Vagina (tissue), 2 donors: ENCODE data around the gene SKOR1. TPM values are rescaled to one million over a fixed set of nuclear protein-coding genes. Genes with fewer than 3 reads are reported as not detected.

ENCODE experiments used
- DNase-seq, 2 donors: peaks; one replicate each; pipeline ENCODE4 v3.0.0-alpha.2; 2017; ENCODE audit errors: extremely low spot score in 2 of 2
- H3K27ac ChIP-seq: fragments of 200-600 bp; sonication (generic); one replicate; pipeline ENCODE4 v1.5.1; 2019
- H3K27me3 ChIP-seq: fragments of 200-600 bp; sonication (generic); one replicate; pipeline ENCODE4 v1.5.1; 2019
- H3K36me3 ChIP-seq, 2 donors: fragments of 200-600 bp; sonication (generic); one replicate each; pipeline ENCODE4 v1.5.1; 2017 to 2019
- H3K4me1 ChIP-seq: fragments of 200-600 bp; sonication (generic); one replicate; pipeline ENCODE4 v1.5.1; 2019
- H3K4me3 ChIP-seq, 2 donors: fragments of 200-600 bp; sonication (generic); 1 replicate in 1 of 2; 2 replicates in 1 of 2; pipeline ENCODE4 v1.5.1; 2016 to 2019
- H3K9me3 ChIP-seq: fragments of 200-600 bp; sonication (generic); one replicate; pipeline ENCODE4 v1.5.1; 2019
- POLR2A ChIP-seq, 2 donors: fragments of 450-650 bp; IDR thresholded peaks; one replicate each; pipeline ENCODE4 v1.6.1; 2017; ENCODE audit warnings: antibody characterized with exemption in 2 of 2, mild to moderate bottlenecking in 2 of 2, moderate library complexity in 2 of 2
- POLR2AphosphoS5 ChIP-seq, 2 donors: sonication (generic); formaldehyde crosslinking; IDR thresholded peaks; one replicate each; pipeline ENCODE4 v1.9.0; 2017; ENCODE audit warnings: antibody characterized with exemption in 2 of 2, mild to moderate bottlenecking in 2 of 2, low read depth in 1 of 2; ENCODE audit not compliant: insufficient read depth in 1 of 2
- intact Hi-C: fragments of 100-400 bp; cut with DNase I; formaldehyde crosslinking; loops from one replicate; pipeline ENCODE4 v1.15.1; 2023
- total RNA-seq: library from RNA; depleted of rRNA; stranded (reverse); fragments of >200 nt; gene quantifications from one replicate; pipeline ENCODE4 v1.2.3, GENCODE V29; 2016
- TF ChIP-seq, protein P1 (sequence below), 3 experiments: fragments of 450-650 bp in 2 of 3; fragments of 200-600 bp in 1 of 3; sonication (generic) in 1 of 3; IDR thresholded peaks; one replicate each; pipeline ENCODE4 v1.5.1; 2017 to 2019; ENCODE audit warnings: antibody characterized with exemption in 3 of 3, mild to moderate bottlenecking in 2 of 3, moderate library complexity in 2 of 3

Gene SKOR1
- total RNA-seq, 1 donor from 2014 or later, result 0.25 TPM

DNA sequence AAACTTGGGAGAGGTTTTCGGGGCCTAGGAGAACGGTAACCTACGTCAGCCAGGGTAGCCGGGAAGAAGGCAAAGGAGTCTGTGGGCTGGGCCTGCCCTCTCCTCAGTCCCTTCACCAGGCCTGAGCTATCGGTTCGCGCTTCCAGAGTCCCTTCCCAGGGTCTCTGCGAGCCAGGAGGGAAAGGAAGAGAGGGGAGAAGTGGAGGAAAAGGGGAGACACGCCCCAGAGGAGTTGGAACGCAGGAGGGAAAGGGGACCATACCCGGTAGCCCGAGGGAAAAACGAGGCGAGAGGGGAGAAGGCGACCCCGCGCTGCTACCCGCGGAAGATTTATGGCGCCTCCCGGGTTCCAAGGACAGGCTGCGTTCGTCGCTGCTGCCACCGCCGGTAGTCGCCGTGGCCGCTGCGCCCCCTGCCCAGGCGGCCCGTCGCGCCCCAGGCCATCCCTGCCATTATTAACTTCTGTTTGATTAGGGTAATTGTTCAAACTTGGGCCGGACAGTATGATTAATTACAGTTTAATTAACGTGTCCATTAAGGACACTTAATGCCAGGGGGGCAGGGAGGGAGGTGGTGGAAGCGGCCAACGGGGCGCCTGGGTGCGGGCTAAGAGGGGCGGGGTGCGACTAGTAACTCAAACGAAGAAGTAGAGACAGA, 3.4 kb upstream of the SKOR1 start:
- Histone ChIP-seq H3K27ac (no peak overlapping the region), H3K9me3 (no peaks in the 10 kb centered on the region), H3K27me3 (peaks cover 40% of the 10 kb centered on the region), H3K36me3 (no peaks in the 10 kb centered on the region), H3K4me3 (no peak overlapping the region), H3K4me1 (peaks cover 42% of the 10 kb centered on the region)
- TF ChIP-seq POLR2A (IDR thresholded peaks at IDR 0.05) (no peak), POLR2AphosphoS5 (IDR thresholded peaks at IDR 0.05; ENCODE audit: insufficient read depth in 1 of 2, low read depth in 1 of 2) (no peak)
- TF ChIP-seq, protein P1, sequence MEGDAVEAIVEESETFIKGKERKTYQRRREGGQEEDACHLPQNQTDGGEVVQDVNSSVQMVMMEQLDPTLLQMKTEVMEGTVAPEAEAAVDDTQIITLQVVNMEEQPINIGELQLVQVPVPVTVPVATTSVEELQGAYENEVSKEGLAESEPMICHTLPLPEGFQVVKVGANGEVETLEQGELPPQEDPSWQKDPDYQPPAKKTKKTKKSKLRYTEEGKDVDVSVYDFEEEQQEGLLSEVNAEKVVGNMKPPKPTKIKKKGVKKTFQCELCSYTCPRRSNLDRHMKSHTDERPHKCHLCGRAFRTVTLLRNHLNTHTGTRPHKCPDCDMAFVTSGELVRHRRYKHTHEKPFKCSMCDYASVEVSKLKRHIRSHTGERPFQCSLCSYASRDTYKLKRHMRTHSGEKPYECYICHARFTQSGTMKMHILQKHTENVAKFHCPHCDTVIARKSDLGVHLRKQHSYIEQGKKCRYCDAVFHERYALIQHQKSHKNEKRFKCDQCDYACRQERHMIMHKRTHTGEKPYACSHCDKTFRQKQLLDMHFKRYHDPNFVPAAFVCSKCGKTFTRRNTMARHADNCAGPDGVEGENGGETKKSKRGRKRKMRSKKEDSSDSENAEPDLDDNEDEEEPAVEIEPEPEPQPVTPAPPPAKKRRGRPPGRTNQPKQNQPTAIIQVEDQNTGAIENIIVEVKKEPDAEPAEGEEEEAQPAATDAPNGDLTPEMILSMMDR (IDR thresholded peaks at IDR 0.05), result no peak
- no peak for DNase-seq
- intact Hi-C loops, result no loop called here

DNA sequence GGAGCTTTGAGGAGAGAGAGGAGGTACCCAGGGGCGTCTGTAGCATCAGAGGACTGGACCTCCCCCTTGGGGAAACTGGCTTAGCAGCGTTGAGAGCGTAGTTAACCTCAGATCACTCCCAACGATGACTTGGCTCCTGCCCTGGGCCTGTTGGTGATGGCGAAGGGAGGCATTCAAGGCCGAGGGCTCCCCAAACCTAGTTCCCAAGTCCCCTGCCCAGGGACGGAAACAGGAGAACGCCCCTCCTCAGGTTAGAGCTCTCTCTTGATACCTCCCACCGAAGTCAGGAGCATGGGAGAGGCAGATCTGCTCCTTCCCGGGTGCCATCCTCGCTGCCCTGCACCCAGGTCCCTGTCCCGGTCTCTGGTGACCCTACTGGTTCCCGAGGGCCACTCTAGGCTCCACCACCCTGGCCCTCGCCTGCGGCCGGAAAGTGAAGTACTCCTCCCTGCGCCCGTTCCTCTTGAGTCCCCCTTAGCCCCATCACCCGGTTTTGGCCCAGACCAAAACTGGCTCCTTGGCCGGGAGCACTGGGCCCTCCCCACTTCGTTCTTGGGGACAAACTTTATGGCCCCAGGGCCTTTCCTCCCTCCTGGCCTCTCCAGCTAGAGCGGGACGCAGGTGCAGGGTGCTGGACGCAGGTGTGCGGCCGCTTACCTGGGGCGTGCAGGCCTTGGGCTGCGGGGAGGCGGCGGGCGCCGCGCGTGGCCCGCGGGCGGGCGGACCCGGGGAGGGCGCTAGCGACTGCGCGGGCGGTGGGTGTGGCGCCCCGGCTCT, 2.6 kb upstream of the SKOR1 start:
- TF ChIP-seq POLR2A (IDR thresholded peaks at IDR 0.05) (no peak), POLR2AphosphoS5 (IDR thresholded peaks at IDR 0.05; ENCODE audit: insufficient read depth in 1 of 2, low read depth in 1 of 2) (no peak)
- TF ChIP-seq, protein P1 (IDR thresholded peaks at IDR 0.05), result no peak
- H3K4me3 ChIP-seq, result no peak overlapping the region
- no peaks in the 10 kb centered on the region for H3K36me3 ChIP-seq
- H3K9me3 ChIP-seq, result no peaks in the 10 kb centered on the region
- intact Hi-C loops, result no loop called here
- H3K27me3 ChIP-seq, result peaks cover 47% of the 10 kb centered on the region
- H3K4me1 ChIP-seq, result peaks cover 48% of the 10 kb centered on the region
- no peak overlapping the region for H3K27ac ChIP-seq
- DNase-seq, result no peak

DNA sequence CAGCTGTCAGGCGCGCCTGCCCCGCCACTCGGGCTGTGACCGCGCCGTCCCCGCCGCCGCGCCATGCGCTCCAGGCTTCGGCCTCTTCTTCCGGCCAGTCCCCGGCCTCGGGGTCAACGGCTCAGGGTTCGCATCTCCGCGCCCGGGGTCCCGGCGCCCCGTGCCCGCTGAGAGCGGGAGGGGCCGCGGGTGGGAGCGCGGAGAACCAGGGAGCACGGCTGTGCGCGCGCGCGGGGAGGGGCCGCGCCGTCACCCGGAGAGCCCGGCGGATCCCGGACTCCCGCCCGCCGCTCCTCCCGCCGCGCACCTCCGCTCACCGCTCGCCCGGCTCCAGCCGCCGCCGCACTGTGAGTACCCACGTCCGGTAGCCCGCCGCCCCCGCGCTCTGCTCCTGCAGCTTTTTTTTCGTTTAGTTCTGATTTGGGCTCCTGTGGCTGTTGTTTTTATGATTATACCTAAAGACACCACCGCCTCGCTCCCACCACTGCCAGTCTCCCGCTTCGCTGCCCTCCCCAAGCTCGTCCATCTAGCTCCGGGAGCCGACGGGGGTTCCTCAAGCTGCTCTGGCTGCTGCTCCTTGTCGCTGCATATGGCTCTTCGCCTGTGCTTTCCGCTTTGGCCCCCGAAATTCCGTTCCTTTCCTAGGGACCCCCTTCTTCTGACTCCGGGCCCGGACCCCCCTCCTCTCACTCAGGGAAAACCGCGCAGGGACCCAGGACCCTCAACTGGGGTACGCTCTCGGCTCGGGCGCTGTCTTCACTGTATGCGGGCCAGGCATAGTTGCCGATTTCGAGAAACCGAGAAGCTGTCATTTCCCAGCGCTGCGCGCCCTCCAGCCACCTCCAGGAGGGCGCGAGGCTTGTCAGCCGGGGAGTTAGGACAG, 1.8 kb upstream of the SKOR1 start:
- Histone ChIP-seq H3K4me1 (peaks cover 56% of the 10 kb centered on the region), H3K4me3 (no peak overlapping the region), H3K27me3 (peaks cover 55% of the 10 kb centered on the region), H3K27ac (no peak overlapping the region), H3K36me3 (no peaks in the 10 kb centered on the region), H3K9me3 (no peaks in the 10 kb centered on the region)
- intact Hi-C loops, result no loop called here
- DNase-seq, result no peak
- TF ChIP-seq POLR2AphosphoS5 (IDR thresholded peaks at IDR 0.05; ENCODE audit: insufficient read depth in 1 of 2, low read depth in 1 of 2) (no peak), POLR2A (IDR thresholded peaks at IDR 0.05) (no peak)
- TF ChIP-seq, protein P1 (IDR thresholded peaks at IDR 0.05), result no peak

DNA sequence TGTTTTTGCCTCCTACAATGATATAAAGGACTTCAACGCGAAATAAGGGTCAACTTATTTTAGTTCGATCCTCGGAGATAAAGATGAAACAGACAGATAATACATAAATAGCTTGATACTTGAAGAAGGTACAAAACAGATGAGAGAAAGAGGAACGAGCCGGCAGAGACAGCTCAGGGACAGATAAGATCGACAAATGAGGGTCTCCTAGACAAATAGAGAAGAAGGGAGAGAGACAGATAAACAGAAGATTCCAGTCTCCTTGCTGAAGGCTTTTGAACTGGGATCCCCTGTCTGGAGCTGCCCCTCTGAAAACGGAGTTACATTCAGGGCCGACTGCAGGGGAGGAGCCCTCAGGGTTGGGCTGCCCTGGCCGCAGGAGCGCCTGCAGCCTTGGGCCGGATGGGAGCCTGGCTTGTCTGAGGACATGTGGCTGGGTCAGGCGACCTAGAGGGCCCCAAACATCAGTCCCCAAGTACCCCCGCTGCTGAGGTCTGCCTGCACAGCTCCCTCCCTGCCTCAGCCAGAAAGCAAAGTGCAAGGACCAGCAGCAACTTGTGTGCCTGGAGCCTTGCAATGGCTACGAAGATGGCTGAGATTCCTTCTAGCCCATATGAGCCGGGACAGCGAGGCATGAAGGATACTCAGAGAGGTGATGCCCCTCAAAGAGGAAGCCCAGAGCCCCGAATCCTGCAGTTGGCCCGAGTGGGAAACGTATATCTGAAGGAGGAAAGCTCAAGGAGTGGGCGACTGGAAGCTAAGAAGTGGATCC, 926 bp upstream of the SKOR1 start:
- peaks cover 64% of the 10 kb centered on the region for H3K27me3 ChIP-seq
- H3K36me3 ChIP-seq, result no peaks in the 10 kb centered on the region
- DNase-seq, result no peak
- intact Hi-C loops, result no loop called here
- TF ChIP-seq, protein P1 (IDR thresholded peaks at IDR 0.05), result no peak
- H3K27ac ChIP-seq, result no peak overlapping the region
- H3K4me3 ChIP-seq, result no peak overlapping the region
- H3K9me3 ChIP-seq, result no peaks in the 10 kb centered on the region
- H3K4me1 ChIP-seq, result peaks cover 65% of the 10 kb centered on the region
